CD4-positive, alpha-beta T cell treated with Interleukin-6 at 100 ng/mL for 8 hours (primary cell): ENCODE results near the gene TSR3.

ENCODE experiments used
- DNase-seq: peaks from one replicate; pipeline ENCODE4 v3.0.0-alpha.2; 2020; ENCODE audit warnings: mixed read lengths, low spot score

TSR3 gene

DNA sequence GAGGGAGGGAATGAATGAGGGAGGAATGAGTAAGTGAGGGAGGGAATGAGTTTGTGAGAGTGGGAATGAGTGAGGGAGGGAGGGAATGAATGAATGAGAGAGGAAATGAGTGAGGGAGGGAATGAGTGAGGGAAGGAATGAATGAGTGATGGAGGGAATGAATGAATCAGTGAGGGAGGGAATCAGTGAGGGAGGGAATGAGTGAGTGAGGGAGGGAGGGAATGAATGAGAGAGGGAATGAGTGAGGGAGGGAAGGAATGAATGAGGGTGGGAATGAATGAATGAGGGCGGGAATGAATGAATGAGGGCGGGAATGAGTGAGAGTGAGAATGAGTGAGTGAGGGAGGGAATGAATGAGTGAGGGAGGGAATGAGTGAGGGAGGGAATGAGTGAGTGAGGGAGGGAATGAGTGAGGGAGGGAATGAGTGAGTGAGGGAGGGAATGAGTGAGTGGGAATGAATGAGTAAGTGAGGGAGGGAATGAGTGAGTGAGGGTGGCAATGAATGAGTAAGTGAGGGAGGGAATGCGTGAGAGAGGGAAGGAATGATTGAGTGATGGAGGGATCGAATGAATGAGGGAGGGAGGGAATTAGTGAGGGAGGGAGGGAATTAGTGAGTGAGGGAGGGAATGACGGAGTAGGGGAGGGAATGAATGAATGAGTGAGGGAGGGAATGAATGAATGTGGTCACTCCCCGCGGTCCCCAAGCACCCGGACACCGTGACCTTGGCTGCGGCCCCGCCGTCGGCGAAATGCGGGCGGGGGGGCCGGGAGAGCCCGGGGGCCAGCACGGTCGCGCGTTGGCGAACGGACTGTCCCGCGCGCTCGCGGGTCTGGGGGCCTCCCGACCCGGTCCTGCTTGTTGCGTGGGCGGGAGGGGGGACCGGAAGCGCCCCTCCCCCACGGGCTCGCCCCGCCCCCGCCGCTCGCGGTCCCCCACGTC lies 43.4 kb downstream of the TSR3 start:
- DNase-seq, result no peak

DNA sequence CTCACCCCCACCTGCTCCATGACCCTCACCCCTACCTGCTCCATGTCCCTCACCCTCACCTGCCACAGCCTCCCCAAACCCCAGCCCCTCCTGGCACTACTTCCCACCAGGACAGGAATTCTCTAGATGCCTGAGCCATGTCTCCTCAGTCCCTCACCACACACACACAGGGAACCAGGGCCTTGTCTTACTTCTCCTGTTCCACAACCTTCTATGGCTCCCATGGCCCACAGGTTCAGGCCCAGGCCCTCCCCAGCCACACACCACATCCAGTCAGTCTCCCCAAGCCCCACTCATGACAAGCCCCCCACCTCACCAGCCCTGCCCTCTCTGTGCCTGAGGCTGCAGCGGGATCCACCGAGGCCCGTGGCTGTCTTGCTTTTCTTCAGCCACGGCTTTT lies 45.3 kb downstream of the TSR3 start:
- DNase-seq, result no peak

DNA sequence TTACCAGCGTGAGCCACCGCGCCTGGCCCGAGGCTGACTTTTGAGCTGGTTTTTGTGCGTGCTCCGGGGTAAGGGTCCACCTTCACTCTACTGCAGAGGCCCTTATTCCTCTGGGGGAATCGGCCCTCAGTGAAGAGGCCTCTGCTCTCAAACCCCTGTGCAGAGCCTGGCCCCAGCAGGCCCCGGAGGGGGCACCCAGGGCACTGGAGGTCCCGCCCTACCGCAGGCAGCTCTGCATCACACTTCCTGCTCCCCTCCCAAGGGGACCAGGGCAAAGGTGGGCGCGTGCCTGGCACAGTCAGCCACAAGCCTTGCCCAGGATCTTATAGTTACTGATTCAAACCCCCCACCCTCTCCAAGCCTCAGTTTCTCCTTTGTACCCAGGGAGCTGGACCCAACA lies 45.9 kb downstream of the TSR3 start:
- no peak for DNase-seq

DNA sequence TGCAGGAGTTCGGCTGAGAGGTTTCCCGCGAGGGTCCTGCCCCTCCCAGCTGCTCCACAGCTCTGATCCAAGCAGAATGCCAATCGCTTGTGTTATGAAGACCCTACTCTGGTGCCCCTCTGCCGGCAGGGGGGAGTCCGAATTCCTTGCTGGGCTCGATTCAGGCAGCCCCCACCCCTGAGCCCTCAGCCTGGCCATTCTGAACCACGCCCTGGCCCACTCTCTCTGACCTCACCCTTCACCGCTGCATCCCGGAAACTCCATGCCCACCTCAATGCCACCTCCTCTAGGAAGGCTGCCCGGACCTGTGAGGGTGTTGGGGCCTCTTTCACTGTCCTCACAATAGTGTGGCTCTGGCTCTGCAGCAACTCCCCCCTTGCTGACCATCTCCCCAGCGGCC lies 50.1 kb downstream of the TSR3 start:
- no peak for DNase-seq

DNA sequence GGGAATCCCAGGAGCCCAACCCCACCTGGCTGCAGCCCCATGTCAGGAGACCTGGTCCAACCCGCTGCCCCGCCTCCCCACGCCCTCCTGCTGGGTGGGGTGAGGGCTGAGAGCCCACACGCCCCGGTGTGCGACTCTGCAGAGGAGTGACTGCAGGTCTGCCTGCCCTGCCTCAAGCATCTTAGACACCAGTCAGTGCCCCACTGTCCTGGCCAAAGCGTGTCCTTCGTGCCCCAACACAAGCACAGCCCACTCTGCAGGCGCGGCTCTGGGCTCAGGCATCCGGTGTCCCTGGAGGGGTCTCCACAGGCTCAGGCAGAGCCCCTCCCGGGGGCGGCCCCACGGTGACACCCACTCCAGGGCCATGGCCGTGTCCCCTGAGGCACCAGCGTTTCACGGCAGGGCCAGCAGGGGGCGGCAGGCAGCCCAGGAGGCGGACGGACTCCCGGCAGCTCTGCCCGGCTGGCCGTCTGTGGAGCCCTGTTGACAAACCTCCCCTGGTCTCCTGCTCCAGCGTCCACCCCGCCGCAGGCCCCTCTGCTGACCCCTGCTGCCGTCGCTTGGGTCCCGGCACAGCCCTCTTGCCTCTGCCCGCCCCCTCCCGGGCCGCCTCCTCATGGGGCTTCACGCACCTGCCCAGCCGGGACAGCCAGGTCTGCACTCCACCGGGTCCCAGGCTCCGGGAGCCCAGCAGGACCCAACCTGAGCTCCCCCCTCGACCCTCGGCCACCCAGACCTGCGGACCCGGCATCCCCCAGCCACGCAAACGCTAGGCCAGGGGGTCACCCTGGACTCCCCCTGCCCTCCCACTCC lies 50.8 kb downstream of the TSR3 start:
- DNase-seq, result peak; percentile 61

DNA sequence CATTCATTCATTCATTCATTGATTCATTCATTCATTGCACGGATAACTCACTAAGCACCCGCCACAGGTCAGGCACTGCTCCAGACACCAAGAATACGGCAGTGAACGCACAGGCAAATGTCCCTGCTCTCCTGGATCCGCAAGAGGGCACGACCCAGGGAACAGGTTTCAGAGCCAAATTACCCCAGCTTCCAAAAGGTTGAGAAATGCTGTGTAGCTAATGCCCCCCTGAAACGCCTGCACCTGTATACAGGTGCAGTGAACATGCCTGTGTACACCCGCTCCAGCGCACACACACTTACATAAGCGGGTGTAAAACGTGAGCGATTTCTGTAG lies 51.8 kb downstream of the TSR3 start:
- DNase-seq, result no peak
